Stimulated activated CD8-positive, alpha-beta memory T cell treated with anti-CD3 and anti-CD28 coated beads, Interleukin-15, amount 100 ng/mL, for 4 hours (primary cell): ENCODE data around the gene SPTB.
A peak's percentile ranks its signal among the peaks of the same experiment; 100 is the strongest.
"Not testable (repeated sequence)": the region's sequence is repeated elsewhere in the genome, so short reads cannot be mapped to it uniquely, and the experiment has no call there.

Experiments
- DNase-seq, 2 donors: peaks; one replicate each; pipeline ENCODE4 v3.0.0-alpha.2; 2020; ENCODE audit warnings: low read depth in 2 of 2

The SPTB gene

GRCh38 chr14:64821651-64822050, 58.1 kb downstream of the SPTB start:
- no peak for DNase-seq

- no peak for DNase-seq
Measured at GRCh38 chr14:64818151-64818550, 61.6 kb downstream of the SPTB start.

- DNase-seq = no peak
Measured at GRCh38 chr14:64817631-64818030, 62.1 kb downstream of the SPTB start.

GRCh38 chr14:64816221-64816783, 63.4 kb downstream of the SPTB start:
- no peak for DNase-seq

GRCh38 chr14:64815257-64815656, 64.5 kb downstream of the SPTB start:
- no peak for DNase-seq

- DNase-seq = peak in 1 of 2 donors; percentile 5
Measured at GRCh38 chr14:64812412-64812811, 67.3 kb downstream of the SPTB start.

GRCh38 chr14:64811676-64812075, 68.0 kb downstream of the SPTB start:
- no peak for DNase-seq

GRCh38 chr14:64808449-64808848, 71.3 kb downstream of the SPTB start:
- DNase-seq = no peak

GRCh38 chr14:64807551-64807950, 72.2 kb downstream of the SPTB start:
- DNase-seq = no peak

GRCh38 chr14:64806862-64807495, 72.7 kb downstream of the SPTB start:
- DNase-seq = no peak

- DNase-seq = no peak
Measured at GRCh38 chr14:64806202-64806861, 73.4 kb downstream of the SPTB start.

- not testable (repeated sequence) for DNase-seq
Measured at GRCh38 chr14:64805646-64806045, 74.1 kb downstream of the SPTB start.

- no peak for DNase-seq
Measured at GRCh38 chr14:64804754-64805260, 74.9 kb downstream of the SPTB start.

GRCh38 chr14:64801800-64802199, 77.9 kb downstream of the SPTB start:
- DNase-seq = no peak

GRCh38 chr14:64801046-64801445, 78.7 kb downstream of the SPTB start:
- DNase-seq = no peak

GRCh38 chr14:64800000-64800399, 79.7 kb downstream of the SPTB start:
- no peak for DNase-seq

GRCh38 chr14:64799555-64799954, 80.2 kb downstream of the SPTB start:
- DNase-seq = no peak

- no peak for DNase-seq
Measured at GRCh38 chr14:64796369-64796768, 83.3 kb downstream of the SPTB start.

GRCh38 chr14:64795921-64796320, 83.8 kb downstream of the SPTB start:
- no peak for DNase-seq

GRCh38 chr14:64795211-64795610, 84.5 kb downstream of the SPTB start:
- DNase-seq = no peak

GRCh38 chr14:64792871-64793560, 86.7 kb downstream of the SPTB start:
- no peak for DNase-seq

GRCh38 chr14:64792231-64792630, 87.5 kb downstream of the SPTB start:
- no peak for DNase-seq

- DNase-seq = no peak
Measured at GRCh38 chr14:64790478-64790877, 89.2 kb downstream of the SPTB start.
